Uterus (tissue), 4 donors: ENCODE data around the gene KIF27. TPM values are rescaled to one million over a fixed set of nuclear protein-coding genes. Genes with fewer than 3 reads are reported as not detected.
"Not testable (repeated sequence)": the region's sequence is repeated elsewhere in the genome, so short reads cannot be mapped to it uniquely, and the experiment has no call there.

Experiments used
- DNase-seq, 2 donors: peaks; one replicate each; pipeline ENCODE4 v3.0.0-alpha.2; 2019 to 2020
- H3K27ac ChIP-seq, 2 donors: fragments of 200-600 bp; sonication (generic); 1 replicate in 1 of 2; 2 replicates in 1 of 2; pipeline ENCODE4 v1.5.1; 2016 to 2018
- H3K27me3 ChIP-seq, 2 donors: fragments of 200-600 bp; sonication (generic); one replicate each; pipeline ENCODE4 v1.5.1; 2018 to 2019; ENCODE audit warnings: control low read depth in 1 of 2
- H3K36me3 ChIP-seq, 2 donors: fragments of 200-600 bp; sonication (generic); one replicate each; pipeline ENCODE4 v1.5.1; 2019; ENCODE audit warnings: control low read depth in 1 of 2
- H3K4me1 ChIP-seq, 2 donors: fragments of 200-600 bp; sonication (generic); one replicate each; pipeline ENCODE4 v1.5.1; 2018 to 2019; ENCODE audit warnings: control low read depth in 1 of 2
- H3K4me3 ChIP-seq, 2 donors: fragments of 200-600 bp; sonication (generic); 1 replicate in 1 of 2; 2 replicates in 1 of 2; pipeline ENCODE4 v1.5.1; 2018 to 2019; ENCODE audit warnings: mild to moderate bottlenecking in 1 of 2
- H3K9me3 ChIP-seq, 2 donors: fragments of 200-600 bp; sonication (generic); one replicate each; pipeline ENCODE4 v1.5.1; 2019; ENCODE audit warnings: control low read depth in 1 of 2
- CTCF ChIP-seq, 4 experiments: fragments of 200-600 bp in 2 of 4; fragments of 450-650 bp in 2 of 4; sonication (generic) in 2 of 4; IDR thresholded peaks; one replicate each; pipeline ENCODE4 v1.5.1; 2016 to 2019; ENCODE audit warnings: antibody characterized with exemption in 4 of 4, mild to moderate bottlenecking in 2 of 4, moderate library complexity in 1 of 4
- POLR2A ChIP-seq, 2 donors: fragments of 450-650 bp; IDR thresholded peaks; one replicate each; pipeline ENCODE4 v1.6.1; 2016; ENCODE audit warnings: antibody characterized with exemption in 2 of 2, mild to moderate bottlenecking in 1 of 2, moderate library complexity in 1 of 2
- intact Hi-C: fragments of 100-400 bp; cut with DNase I; formaldehyde crosslinking; loops from one replicate; pipeline ENCODE4 v1.15.1; 2023; ENCODE audit warnings: low total_unique reads
- total RNA-seq, 4 donors: library from RNA; depleted of rRNA in 3 of 4; stranded (reverse); fragments of >200 nt in 3 of 4; gene quantifications; one replicate each; pipeline versions ENCODE4 v1.1.0 to v1.2.4, GENCODE V29; 2014 to 2023
- donor health status: DM: yes; HTN: yes; CAD: no.

KIF27 gene
- total RNA-seq, 4 donors from 2014 or later = 4.9 to 23.3 (median 9.6) TPM

GRCh38 chr9:83837070-83837643 is 84.1 kb downstream of the KIF27 start:
- H3K27me3 ChIP-seq, intact Hi-C loops, DNase-seq, H3K9me3 ChIP-seq, H3K4me3 ChIP-seq, H3K4me1 ChIP-seq, H3K36me3 ChIP-seq, H3K27ac ChIP-seq: not testable (repeated sequence)

GRCh38 chr9:83830426-83831071 is 90.7 kb downstream of the KIF27 start:
- H3K9me3 ChIP-seq, H3K27me3 ChIP-seq, H3K27ac ChIP-seq, DNase-seq, H3K4me3 ChIP-seq, H3K36me3 ChIP-seq, intact Hi-C loops, H3K4me1 ChIP-seq: not testable (repeated sequence)

GRCh38 chr9:83824986-83825623 is 96.1 kb downstream of the KIF27 start:
- H3K9me3 ChIP-seq, intact Hi-C loops, H3K36me3 ChIP-seq, DNase-seq, H3K4me1 ChIP-seq, H3K27ac ChIP-seq, H3K4me3 ChIP-seq, H3K27me3 ChIP-seq: not testable (repeated sequence)

- DNase-seq = peak; percentile 80 to 84
- H3K36me3 ChIP-seq, H3K9me3 ChIP-seq, H3K27me3 ChIP-seq, intact Hi-C loops, H3K4me1 ChIP-seq: not testable (repeated sequence)
- H3K27ac ChIP-seq = peak within 1 kb of the TSS; percentile 86 to 96
- H3K4me3 ChIP-seq = peak within 1 kb of the TSS; percentile 38 to 64
- TF ChIP-seq POLR2A (IDR thresholded peaks at IDR 0.05) (peak in 1 of 2 donors; percentile 19), CTCF (IDR thresholded peaks at IDR 0.05) (peak in 2 of 4 experiments; percentile 28 to 44)
Measured at GRCh38 chr9:83817356-83818278, 103.6 kb downstream of the KIF27 start, which contains the start of gene GKAP1. Gene GKAP1 (minus strand): TSS chr9:83817769. CDS start chr9:83806517, 11,252 bp downstream.

GRCh38 chr9:83817011-83817355 is 104.2 kb downstream of the KIF27 start:
- H3K4me1 ChIP-seq, H3K36me3 ChIP-seq, H3K27me3 ChIP-seq, H3K9me3 ChIP-seq, intact Hi-C loops: not testable (repeated sequence)
- peak in 1 of 2 donors; percentile 14 for DNase-seq
- Histone ChIP-seq H3K4me3 (peak overlapping the region; percentile 38 to 64), H3K27ac (peak overlapping the region; percentile 86 to 96)

GRCh38 chr9:83815120-83815519 is 106.1 kb downstream of the KIF27 start:
- H3K9me3 ChIP-seq, DNase-seq, H3K27ac ChIP-seq, intact Hi-C loops, H3K4me1 ChIP-seq, H3K4me3 ChIP-seq, H3K36me3 ChIP-seq, H3K27me3 ChIP-seq: not testable (repeated sequence)

GRCh38 chr9:83809213-83809612 is 112.0 kb downstream of the KIF27 start:
- H3K4me1 ChIP-seq, H3K4me3 ChIP-seq, H3K9me3 ChIP-seq, H3K27ac ChIP-seq, intact Hi-C loops, H3K36me3 ChIP-seq, DNase-seq, H3K27me3 ChIP-seq: not testable (repeated sequence)

- H3K9me3 ChIP-seq, H3K27me3 ChIP-seq, DNase-seq, H3K27ac ChIP-seq, H3K36me3 ChIP-seq, H3K4me1 ChIP-seq, H3K4me3 ChIP-seq, intact Hi-C loops: not testable (repeated sequence)
Measured at GRCh38 chr9:83804454-83804853, 116.8 kb downstream of the KIF27 start.

GRCh38 chr9:83803941-83804340 is 117.3 kb downstream of the KIF27 start:
- H3K27me3 ChIP-seq, H3K36me3 ChIP-seq, H3K9me3 ChIP-seq, H3K27ac ChIP-seq, DNase-seq, H3K4me1 ChIP-seq, H3K4me3 ChIP-seq, intact Hi-C loops: not testable (repeated sequence)
